Hepatocyte (in vitro differentiated cells): ENCODE data around the gene TLR7. TPM values are rescaled to one million over a fixed set of nuclear protein-coding genes. Genes with fewer than 3 reads are reported as not detected.
A peak's percentile ranks its signal among the peaks of the same experiment; 100 is the strongest.

Experiments
- DNase-seq: peaks from one replicate; pipeline ENCODE4 v3.0.0-alpha.2; 2016; ENCODE audit warnings: low spot score
- H2AFZ ChIP-seq: fragments of 200-600 bp; sonication (generic); 2 replicates; pipeline ENCODE4 v1.6.0; 2016; ENCODE audit warnings: antibody characterized with exemption, mild to moderate bottlenecking
- H3K27ac ChIP-seq: fragments of 200-600 bp; sonication (generic); 2 replicates; pipeline ENCODE4 v1.5.1; 2016; ENCODE audit warnings: mild to moderate bottlenecking
- H3K27me3 ChIP-seq: fragments of 200-600 bp; sonication (generic); 2 replicates; pipeline ENCODE4 v1.6.1; 2016
- H3K36me3 ChIP-seq: fragments of 200-600 bp; sonication (generic); replicated peaks from 2 replicates; pipeline ENCODE4 v1.5.1; 2016; ENCODE audit warnings: low read depth; ENCODE audit not compliant: insufficient read depth
- H3K4me1 ChIP-seq: fragments of 200-600 bp; sonication (generic); 2 replicates; pipeline ENCODE4 v1.5.1; 2016; ENCODE audit warnings: mild to moderate bottlenecking, moderate library complexity; ENCODE audit not compliant: insufficient read depth
- H3K4me2 ChIP-seq: fragments of 200-600 bp; sonication (generic); 2 replicates; pipeline ENCODE4 v1.6.0; 2016
- H3K4me3 ChIP-seq: fragments of 200-600 bp; sonication (generic); 2 replicates; pipeline ENCODE4 v1.5.1; 2016; ENCODE audit warnings: mild to moderate bottlenecking
- H3K79me2 ChIP-seq: fragments of 200-600 bp; sonication (generic); 2 replicates; pipeline ENCODE4 v1.6.0; 2017; ENCODE audit warnings: mild to moderate bottlenecking
- H3K9me2 ChIP-seq: fragments of 200-600 bp; sonication (generic); replicated peaks from 2 replicates; pipeline ENCODE4 v1.6.0; 2017; ENCODE audit warnings: mild to moderate bottlenecking; ENCODE audit not compliant: insufficient read depth
- H3K9me3 ChIP-seq: fragments of 200-600 bp; sonication (generic); 2 replicates; pipeline ENCODE4 v1.5.1; 2016; ENCODE audit warnings: low read depth, mild to moderate bottlenecking
- H4K20me1 ChIP-seq: fragments of 200-600 bp; sonication (generic); 2 replicates; pipeline ENCODE4 v1.6.0; 2016; ENCODE audit warnings: mild to moderate bottlenecking; ENCODE audit not compliant: insufficient read depth, poor library complexity, severe bottlenecking
- EZH2 ChIP-seq: fragments of 200-600 bp; sonication (generic); IDR thresholded peaks from 2 replicates; pipeline ENCODE4 v1.6.1; 2016; ENCODE audit warnings: antibody characterized with exemption, mild to moderate bottlenecking, borderline replicate concordance
- EZH2phosphoT487 ChIP-seq: fragments of 200-600 bp; sonication (generic); IDR thresholded peaks from one replicate; pipeline ENCODE4 v1.6.1; 2018; ENCODE audit warnings: antibody characterized with exemption, mild to moderate bottlenecking, low read depth, moderate library complexity; ENCODE audit not compliant: unreplicated experiment, severe bottlenecking
- WGBS: methylation state at CpG from one replicate; pipeline ENCODE4 v1.1.6; 2016; ENCODE audit warnings: low lambda C conversion rate; ENCODE audit errors: missing lambda C conversion rate; 5-methylcytosine and 5-hydroxymethylcytosine counted together
- polyA plus RNA-seq: library from polyadenylated mRNA; unstranded; fragments of >200 nt; fragmentation: Nextera tagmentation; extraction: Ambion mirVana; gene quantifications from 2 replicates; pipeline ENCODE4 v1.2.1, GENCODE V29; 2016
- total RNA-seq: library from RNA; depleted of rRNA; stranded (reverse); fragments of >200 nt; gene quantifications from 2 replicates; pipeline ENCODE4 v1.2.3, GENCODE V29; 2014
- TF ChIP-seq, protein P1 (sequence below): fragments of 200-600 bp; sonication (generic); IDR thresholded peaks from 2 replicates; pipeline ENCODE4 v1.5.1; 2016; ENCODE audit warnings: antibody characterized with exemption, mild to moderate bottlenecking; ENCODE audit not compliant: poor library complexity

TLR7 gene
- total and polyA plus RNA-seq, 2 experiments from 2014 or later: 0.60 TPM; not detected in 1

DNA sequence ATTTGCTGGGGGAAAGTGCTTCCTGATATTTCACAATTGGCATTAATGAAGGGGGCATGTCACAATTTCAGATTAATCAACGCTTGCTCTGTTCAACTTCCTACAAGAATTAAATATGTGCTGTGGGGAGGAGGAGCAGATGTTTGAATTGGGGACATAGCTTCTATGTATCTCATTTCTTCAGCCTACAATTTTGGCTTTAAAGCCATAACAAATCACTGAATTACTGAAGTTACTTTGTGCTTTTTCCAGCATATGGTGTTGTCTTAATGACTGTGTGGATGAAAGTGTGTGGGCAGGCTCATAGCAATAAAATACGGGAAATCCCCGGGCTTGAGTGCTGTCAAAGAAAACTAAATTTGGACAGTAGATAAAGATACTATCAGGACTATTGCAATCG, 813 bp downstream of the TLR7 start:
- 68% methylated on average over 4 of the region's 4 CpGs for WGBS
- no peak overlapping the region for H2AFZ ChIP-seq

DNA sequence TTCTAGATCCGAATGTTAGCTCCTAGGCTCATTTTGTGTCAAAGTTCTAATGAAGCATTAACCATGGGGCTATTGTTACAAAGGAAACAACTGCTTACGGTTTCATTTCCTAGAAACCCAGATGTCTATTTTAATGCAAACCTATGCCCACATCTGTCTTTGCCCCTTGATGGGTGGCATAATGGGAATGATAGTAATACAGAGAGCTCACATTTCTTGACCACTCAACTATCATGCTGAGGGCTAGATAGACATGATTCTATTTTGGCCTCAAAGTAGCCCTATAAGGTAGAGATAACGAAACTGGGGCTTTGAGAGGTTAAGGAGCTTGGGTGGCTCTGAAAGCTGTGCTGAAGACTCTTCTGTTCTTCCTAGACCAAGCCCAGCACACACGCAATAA, 1.9 kb downstream of the TLR7 start:
- H3K4me2 ChIP-seq: no peak overlapping the region
- DNase-seq: no peak
- WGBS: 84% methylated on average over 4 of the region's 4 CpGs
- TF ChIP-seq EZH2phosphoT487: no peak
- TF ChIP-seq, protein P1, sequence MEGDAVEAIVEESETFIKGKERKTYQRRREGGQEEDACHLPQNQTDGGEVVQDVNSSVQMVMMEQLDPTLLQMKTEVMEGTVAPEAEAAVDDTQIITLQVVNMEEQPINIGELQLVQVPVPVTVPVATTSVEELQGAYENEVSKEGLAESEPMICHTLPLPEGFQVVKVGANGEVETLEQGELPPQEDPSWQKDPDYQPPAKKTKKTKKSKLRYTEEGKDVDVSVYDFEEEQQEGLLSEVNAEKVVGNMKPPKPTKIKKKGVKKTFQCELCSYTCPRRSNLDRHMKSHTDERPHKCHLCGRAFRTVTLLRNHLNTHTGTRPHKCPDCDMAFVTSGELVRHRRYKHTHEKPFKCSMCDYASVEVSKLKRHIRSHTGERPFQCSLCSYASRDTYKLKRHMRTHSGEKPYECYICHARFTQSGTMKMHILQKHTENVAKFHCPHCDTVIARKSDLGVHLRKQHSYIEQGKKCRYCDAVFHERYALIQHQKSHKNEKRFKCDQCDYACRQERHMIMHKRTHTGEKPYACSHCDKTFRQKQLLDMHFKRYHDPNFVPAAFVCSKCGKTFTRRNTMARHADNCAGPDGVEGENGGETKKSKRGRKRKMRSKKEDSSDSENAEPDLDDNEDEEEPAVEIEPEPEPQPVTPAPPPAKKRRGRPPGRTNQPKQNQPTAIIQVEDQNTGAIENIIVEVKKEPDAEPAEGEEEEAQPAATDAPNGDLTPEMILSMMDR: no peak
- no peak for TF ChIP-seq EZH2
- no peaks in the 10 kb centered on the region for H3K27me3 ChIP-seq
- no peaks in the 10 kb centered on the region for H3K36me3 ChIP-seq
- H2AFZ ChIP-seq: no peak overlapping the region
- no peaks in the 10 kb centered on the region for H3K9me2 ChIP-seq
- H3K9me3 ChIP-seq: no peaks in the 10 kb centered on the region
- no peaks in the 10 kb centered on the region for H3K79me2 ChIP-seq
- H3K27ac ChIP-seq: no peak overlapping the region
- no peak overlapping the region for H3K4me3 ChIP-seq
- no peaks in the 10 kb centered on the region for H4K20me1 ChIP-seq
- H3K4me1 ChIP-seq: no peaks in the 10 kb centered on the region

More for the DNA sequence above, 813 bp downstream of the TLR7 start:
- TF ChIP-seq EZH2 (no peak), EZH2phosphoT487 (no peak)
- TF ChIP-seq, protein P1: no peak
- Histone ChIP-seq H3K36me3 (no peaks in the 10 kb centered on the region), H3K27ac (no peak overlapping the region), H4K20me1 (no peaks in the 10 kb centered on the region), H3K9me3 (no peaks in the 10 kb centered on the region), H3K9me2 (no peaks in the 10 kb centered on the region), H3K27me3 (no peaks in the 10 kb centered on the region), H3K4me1 (no peaks in the 10 kb centered on the region), H3K79me2 (no peaks in the 10 kb centered on the region), H3K4me3 (no peak overlapping the region), H3K4me2 (no peak overlapping the region)
- DNase-seq: no peak

DNA sequence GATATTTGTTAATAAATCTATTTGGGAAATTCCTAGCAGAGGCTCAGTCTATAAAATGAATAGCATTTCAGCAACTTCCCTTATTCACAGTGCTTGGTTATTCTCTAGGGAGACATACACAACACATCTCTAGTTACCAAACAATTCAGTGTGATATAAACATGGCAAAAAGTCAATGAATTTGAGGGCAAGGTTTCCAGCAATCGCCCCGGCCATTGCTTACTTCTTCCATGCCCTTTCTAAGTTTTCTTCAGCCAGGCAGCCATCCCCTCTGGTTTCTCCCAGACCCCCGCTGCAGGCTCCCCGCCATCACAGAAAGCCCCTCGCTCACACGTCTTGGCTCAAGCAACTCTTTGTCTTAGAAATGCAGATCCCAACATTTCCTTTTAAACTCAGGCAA, 4.4 kb downstream of the TLR7 start:
- Histone ChIP-seq H2AFZ (no peak overlapping the region), H3K4me1 (no peaks in the 10 kb centered on the region), H3K79me2 (no peaks in the 10 kb centered on the region), H3K36me3 (no peaks in the 10 kb centered on the region), H3K27ac (peak overlapping the region; percentile 23), H3K4me2 (no peak overlapping the region), H3K9me2 (no peaks in the 10 kb centered on the region), H3K4me3 (no peak overlapping the region), H4K20me1 (no peaks in the 10 kb centered on the region), H3K27me3 (no peaks in the 10 kb centered on the region), H3K9me3 (no peaks in the 10 kb centered on the region)
- TF ChIP-seq EZH2 (no peak), EZH2phosphoT487 (no peak)
- TF ChIP-seq, protein P1: no peak
- WGBS: 56% methylated on average over 6 of the region's 6 CpGs
- no peak for DNase-seq

DNA sequence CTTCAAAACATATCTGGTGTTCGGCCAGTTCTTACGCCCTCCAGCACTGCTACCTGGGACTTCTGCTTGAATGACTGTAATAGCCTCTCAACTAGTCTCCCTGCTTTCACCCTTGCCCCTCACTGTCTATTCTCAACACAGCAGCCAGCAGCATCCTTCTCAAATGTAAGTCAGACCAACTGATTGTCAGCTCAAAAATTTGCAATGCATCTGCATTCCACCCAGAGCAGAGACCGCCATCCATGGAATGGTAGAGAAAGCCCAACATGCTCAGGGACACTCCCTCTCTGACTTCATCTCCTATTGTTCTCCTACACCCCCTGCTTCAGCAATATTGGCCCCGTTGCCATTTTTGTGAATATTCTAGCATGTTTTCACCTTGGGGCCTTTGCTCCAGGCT, 5.9 kb downstream of the TLR7 start:
- Histone ChIP-seq H3K9me3 (no peaks in the 10 kb centered on the region), H2AFZ (no peak overlapping the region), H3K79me2 (no peaks in the 10 kb centered on the region), H3K9me2 (no peaks in the 10 kb centered on the region), H3K4me2 (no peak overlapping the region), H3K27me3 (no peaks in the 10 kb centered on the region), H4K20me1 (no peaks in the 10 kb centered on the region), H3K27ac (no peak overlapping the region), H3K36me3 (no peaks in the 10 kb centered on the region), H3K4me1 (no peaks in the 10 kb centered on the region), H3K4me3 (no peak overlapping the region)
- WGBS: 82% methylated on average over 4 of the region's 4 CpGs
- TF ChIP-seq EZH2phosphoT487 (no peak), EZH2 (no peak)
- TF ChIP-seq, protein P1: no peak
- no peak for DNase-seq
